Suprapubic skin (tissue), 3 donors: ENCODE measurements around the gene DLAT.
"Not testable (repeated sequence)": the region's sequence is repeated elsewhere in the genome, so short reads cannot be mapped to it uniquely, and the experiment has no call there.

Source experiments
- POLR2AphosphoS5 ChIP-seq, 3 donors: sonication (generic); formaldehyde crosslinking; IDR thresholded peaks; one replicate each; pipeline ENCODE4 v1.6.1; 2017; ENCODE audit warnings: antibody characterized with exemption in 3 of 3
- TF ChIP-seq, protein P1 (sequence below), 2 donors: fragments of 200-600 bp in 1 of 2; fragments of 450-650 bp in 1 of 2; sonication (generic) in 1 of 2; IDR thresholded peaks; one replicate each; pipeline ENCODE4 v1.5.1; 2016 to 2019; ENCODE audit warnings: antibody characterized with exemption in 2 of 2, mild to moderate bottlenecking in 1 of 2, moderate library complexity in 1 of 2

GRCh38 chr11:112046647-112047046 lies 21.4 kb downstream of the DLAT start:
- TF ChIP-seq, protein P1, sequence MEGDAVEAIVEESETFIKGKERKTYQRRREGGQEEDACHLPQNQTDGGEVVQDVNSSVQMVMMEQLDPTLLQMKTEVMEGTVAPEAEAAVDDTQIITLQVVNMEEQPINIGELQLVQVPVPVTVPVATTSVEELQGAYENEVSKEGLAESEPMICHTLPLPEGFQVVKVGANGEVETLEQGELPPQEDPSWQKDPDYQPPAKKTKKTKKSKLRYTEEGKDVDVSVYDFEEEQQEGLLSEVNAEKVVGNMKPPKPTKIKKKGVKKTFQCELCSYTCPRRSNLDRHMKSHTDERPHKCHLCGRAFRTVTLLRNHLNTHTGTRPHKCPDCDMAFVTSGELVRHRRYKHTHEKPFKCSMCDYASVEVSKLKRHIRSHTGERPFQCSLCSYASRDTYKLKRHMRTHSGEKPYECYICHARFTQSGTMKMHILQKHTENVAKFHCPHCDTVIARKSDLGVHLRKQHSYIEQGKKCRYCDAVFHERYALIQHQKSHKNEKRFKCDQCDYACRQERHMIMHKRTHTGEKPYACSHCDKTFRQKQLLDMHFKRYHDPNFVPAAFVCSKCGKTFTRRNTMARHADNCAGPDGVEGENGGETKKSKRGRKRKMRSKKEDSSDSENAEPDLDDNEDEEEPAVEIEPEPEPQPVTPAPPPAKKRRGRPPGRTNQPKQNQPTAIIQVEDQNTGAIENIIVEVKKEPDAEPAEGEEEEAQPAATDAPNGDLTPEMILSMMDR (IDR thresholded peaks at IDR 0.05) = not testable (repeated sequence)
- not testable (repeated sequence) for TF ChIP-seq POLR2AphosphoS5 (IDR thresholded peaks at IDR 0.05)
